ENCODE measurements around the gene PSMB1.
A peak's percentile ranks its signal among the peaks of the same experiment; 100 is the strongest.
"Not testable (repeated sequence)": the region's sequence is repeated elsewhere in the genome, so short reads cannot be mapped to it uniquely, and the experiment has no call there.

PSMB1 gene

GRCh38 chr6:170527995-170528394 is 25.1 kb downstream of the PSMB1 start:
- not testable (repeated sequence) for H3K36me3 Mint-ChIP-seq (ENCODE audit: insufficient read depth); H3K27ac Mint-ChIP-seq (ENCODE audit: low read depth); H3K9me3 Mint-ChIP-seq; H3K4me1 Mint-ChIP-seq; ATAC-seq (replicated peaks; ENCODE audit: extremely low read depth, poor library complexity, severe bottlenecking); H3K27me3 Mint-ChIP-seq; DNase-seq (ENCODE audit: low spot score in 2 of 2); H3K4me3 Mint-ChIP-seq

GRCh38 chr6:170525795-170526194 is 27.3 kb downstream of the PSMB1 start:
- Mint-ChIP-seq H3K9me3 (no peaks in the 10 kb centered on the region), H3K4me3 (no peak overlapping the region), H3K27ac (ENCODE audit: low read depth) (no peak overlapping the region)

GRCh38 chr6:170524172-170524502 is 29.0 kb downstream of the PSMB1 start:
- Mint-ChIP-seq H3K36me3 (ENCODE audit: insufficient read depth) (no peaks in the 10 kb centered on the region), H3K9me3 (no peaks in the 10 kb centered on the region), H3K27me3 (peaks cover 23% of the 10 kb centered on the region), H3K27ac (ENCODE audit: low read depth) (no peak overlapping the region), H3K4me3 (no peak overlapping the region), H3K4me1 (peaks cover 7% of the 10 kb centered on the region)
- DNase-seq (ENCODE audit: low spot score in 2 of 2) (no peak), ATAC-seq (replicated peaks; ENCODE audit: extremely low read depth, poor library complexity, severe bottlenecking) (no peak)

More at GRCh38 chr6:170525795-170526194, 27.3 kb downstream of the PSMB1 start:
- Mint-ChIP-seq H3K36me3 (ENCODE audit: insufficient read depth) (no peaks in the 10 kb centered on the region), H3K4me1 (peaks cover 7% of the 10 kb centered on the region), H3K27me3 (peaks cover 7% of the 10 kb centered on the region)
- DNase-seq (ENCODE audit: low spot score in 2 of 2) (no peak), ATAC-seq (replicated peaks; ENCODE audit: extremely low read depth, poor library complexity, severe bottlenecking) (no peak)

- Mint-ChIP-seq H3K4me3 (no peak overlapping the region), H3K27me3 (peaks cover 30% of the 10 kb centered on the region)
Measured at GRCh38 chr6:170523256-170524171, 29.6 kb downstream of the PSMB1 start.

GRCh38 chr6:170522565-170523183 is 30.4 kb downstream of the PSMB1 start:
- no peaks in the 10 kb centered on the region for H3K9me3 Mint-ChIP-seq
- DNase-seq (ENCODE audit: low spot score in 2 of 2) (no peak), ATAC-seq (replicated peaks; ENCODE audit: extremely low read depth, poor library complexity, severe bottlenecking) (no peak)
- no peaks in the 10 kb centered on the region for H3K36me3 Mint-ChIP-seq (ENCODE audit: insufficient read depth)
- no peak overlapping the region for H3K27ac Mint-ChIP-seq (ENCODE audit: low read depth)
- peaks cover 7% of the 10 kb centered on the region for H3K4me1 Mint-ChIP-seq
- H3K4me3 Mint-ChIP-seq: no peak overlapping the region
- H3K27me3 Mint-ChIP-seq: peaks cover 38% of the 10 kb centered on the region

More at GRCh38 chr6:170523256-170524171, 29.6 kb downstream of the PSMB1 start:
- Mint-ChIP-seq H3K27ac (ENCODE audit: low read depth) (no peak overlapping the region), H3K36me3 (ENCODE audit: insufficient read depth) (no peaks in the 10 kb centered on the region), H3K9me3 (no peaks in the 10 kb centered on the region), H3K4me1 (peaks cover 7% of the 10 kb centered on the region)
- ATAC-seq (replicated peaks; ENCODE audit: extremely low read depth, poor library complexity, severe bottlenecking) (peak; percentile 49), DNase-seq (ENCODE audit: low spot score in 2 of 2) (peak in 1 of 2 donors; percentile 18)

GRCh38 chr6:170516783-170517616 is 36.1 kb downstream of the PSMB1 start:
- Mint-ChIP-seq H3K4me3 (peak overlapping the region; percentile 1), H3K9me3 (no peaks in the 10 kb centered on the region), H3K36me3 (ENCODE audit: insufficient read depth) (peaks cover 1% of the 10 kb centered on the region), H3K27me3 (peaks cover 68% of the 10 kb centered on the region), H3K4me1 (peaks cover 5% of the 10 kb centered on the region), H3K27ac (ENCODE audit: low read depth) (no peak overlapping the region)
- ATAC-seq (replicated peaks; ENCODE audit: extremely low read depth, poor library complexity, severe bottlenecking) (peak; percentile 71), DNase-seq (ENCODE audit: low spot score in 2 of 2) (peak in 1 of 2 donors; percentile 13)

GRCh38 chr6:170514908-170515307 is 38.2 kb downstream of the PSMB1 start:
- peaks cover 69% of the 10 kb centered on the region for H3K27me3 Mint-ChIP-seq
- ATAC-seq (replicated peaks; ENCODE audit: extremely low read depth, poor library complexity, severe bottlenecking) (no peak), DNase-seq (ENCODE audit: low spot score in 2 of 2) (no peak)
- H3K4me1 Mint-ChIP-seq: peaks cover 5% of the 10 kb centered on the region
- H3K4me3 Mint-ChIP-seq: no peak overlapping the region
- peaks cover 1% of the 10 kb centered on the region for H3K36me3 Mint-ChIP-seq (ENCODE audit: insufficient read depth)
- H3K27ac Mint-ChIP-seq (ENCODE audit: low read depth): no peak overlapping the region
- H3K9me3 Mint-ChIP-seq: no peaks in the 10 kb centered on the region

GRCh38 chr6:170512249-170512648 is 40.9 kb downstream of the PSMB1 start:
- no peak for ATAC-seq (replicated peaks; ENCODE audit: extremely low read depth, poor library complexity, severe bottlenecking)
- DNase-seq (ENCODE audit: low spot score in 2 of 2): no peak
- peaks cover 1% of the 10 kb centered on the region for H3K36me3 Mint-ChIP-seq (ENCODE audit: insufficient read depth)
- no peak overlapping the region for H3K4me3 Mint-ChIP-seq
- H3K4me1 Mint-ChIP-seq: peaks cover 5% of the 10 kb centered on the region
- H3K27ac Mint-ChIP-seq (ENCODE audit: low read depth): no peak overlapping the region
- peaks cover 47% of the 10 kb centered on the region for H3K27me3 Mint-ChIP-seq
- H3K9me3 Mint-ChIP-seq: no peaks in the 10 kb centered on the region

- H3K27me3 Mint-ChIP-seq: peaks cover 48% of the 10 kb centered on the region
- DNase-seq (ENCODE audit: low spot score in 2 of 2): no peak
- no peak for ATAC-seq (replicated peaks; ENCODE audit: extremely low read depth, poor library complexity, severe bottlenecking)
- H3K27ac Mint-ChIP-seq (ENCODE audit: low read depth): no peak overlapping the region
- no peaks in the 10 kb centered on the region for H3K4me1 Mint-ChIP-seq
- no peak overlapping the region for H3K4me3 Mint-ChIP-seq
- H3K36me3 Mint-ChIP-seq (ENCODE audit: insufficient read depth): no peaks in the 10 kb centered on the region
- H3K9me3 Mint-ChIP-seq: no peaks in the 10 kb centered on the region
Measured at GRCh38 chr6:170510631-170511030, 42.5 kb downstream of the PSMB1 start.

- Mint-ChIP-seq H3K9me3 (no peaks in the 10 kb centered on the region), H3K27ac (ENCODE audit: low read depth) (peak overlapping the region; percentile 30), H3K36me3 (ENCODE audit: insufficient read depth) (no peaks in the 10 kb centered on the region), H3K4me1 (no peaks in the 10 kb centered on the region), H3K27me3 (peaks cover 58% of the 10 kb centered on the region), H3K4me3 (no peak overlapping the region)
- DNase-seq (ENCODE audit: low spot score in 2 of 2) (no peak), ATAC-seq (replicated peaks; ENCODE audit: extremely low read depth, poor library complexity, severe bottlenecking) (no peak)
Measured at GRCh38 chr6:170509723-170510018, 43.4 kb downstream of the PSMB1 start.

GRCh38 chr6:170508892-170509722 is 44.0 kb downstream of the PSMB1 start:
- not testable (repeated sequence) for H3K4me3 Mint-ChIP-seq; H3K36me3 Mint-ChIP-seq (ENCODE audit: insufficient read depth); H3K9me3 Mint-ChIP-seq; ATAC-seq (replicated peaks; ENCODE audit: extremely low read depth, poor library complexity, severe bottlenecking); DNase-seq (ENCODE audit: low spot score in 2 of 2); H3K27ac Mint-ChIP-seq (ENCODE audit: low read depth); H3K4me1 Mint-ChIP-seq
- H3K27me3 Mint-ChIP-seq: peaks cover 62% of the 10 kb centered on the region

- not testable (repeated sequence) for DNase-seq (ENCODE audit: low spot score in 2 of 2); H3K4me3 Mint-ChIP-seq; H3K9me3 Mint-ChIP-seq; ATAC-seq (replicated peaks; ENCODE audit: extremely low read depth, poor library complexity, severe bottlenecking); H3K36me3 Mint-ChIP-seq (ENCODE audit: insufficient read depth); H3K4me1 Mint-ChIP-seq; H3K27ac Mint-ChIP-seq (ENCODE audit: low read depth)
- H3K27me3 Mint-ChIP-seq: peaks cover 64% of the 10 kb centered on the region
Measured at GRCh38 chr6:170508275-170508674, 44.8 kb downstream of the PSMB1 start.

All from central memory CD8-positive, alpha-beta T cell (primary cell).